Measurements from ENCODE around the gene BTBD16.

Gene BTBD16

GRCh38 chr10:122310311-122311050 is 39.4 kb downstream of the BTBD16 start:
- peak overlapping the region; percentile 22 for H2AFZ ChIP-seq (ENCODE audit: low read length)
- H3K79me1 ChIP-seq (ENCODE audit: low read depth, low read length), result no peaks in the 10 kb centered on the region
- H3K4me2 ChIP-seq (ENCODE audit: insufficient read depth, low read length, poor library complexity, severe bottlenecking), result no peak overlapping the region
- WGBS, 2 donors (ENCODE audit: extremely low coverage in 2 of 2, insufficient read length in 2 of 2, insufficient replicate concordance in 1 of 2), result no CpG with 5 or more reads among the region's 18 CpGs
- DNase-seq (ENCODE audit: low spot score), result no peak
- no peak overlapping the region for H3K23ac ChIP-seq (ENCODE audit: low read depth, low read length, poor library complexity)
- H3K9ac ChIP-seq (ENCODE audit: low read depth, low read length, poor library complexity), result no peak overlapping the region
- H2BK120ac ChIP-seq (ENCODE audit: low read depth, low read length), result no peak overlapping the region
- no peak overlapping the region for H2BK5ac ChIP-seq (ENCODE audit: low read length)
- H3K27ac ChIP-seq (replicated peaks; ENCODE audit: low read length), result no peak overlapping the region
- no peaks in the 10 kb centered on the region for H3K9me3 ChIP-seq (replicated peaks in 1 of 2; ENCODE audit: control insufficient read depth in 2 of 2, insufficient read depth in 1 of 2, low read depth in 1 of 2, low read length in 2 of 2)
- H4K91ac ChIP-seq (ENCODE audit: low read depth, low read length, poor library complexity), result no peak overlapping the region
- H3K4me1 ChIP-seq (ENCODE audit: control insufficient read depth in 2 of 2, insufficient read depth in 1 of 2, low read depth in 1 of 2, low read length in 2 of 2), result peaks cover 0 to 2% of the 10 kb centered on the region in 2 donors
- H3K4me3 ChIP-seq (ENCODE audit: low read length in 2 of 2), result no peak overlapping the region
- no peak overlapping the region for H4K8ac ChIP-seq (ENCODE audit: low read depth, low read length)
- H3K14ac ChIP-seq (ENCODE audit: low read length), result no peak overlapping the region
- no peaks in the 10 kb centered on the region for H3K27me3 ChIP-seq (ENCODE audit: control insufficient read depth in 3 of 3, insufficient read depth in 3 of 3, low read depth in 1 of 3, low read length in 3 of 3)
- no peak overlapping the region for H2BK15ac ChIP-seq (ENCODE audit: low read length)
- H2AK5ac ChIP-seq (ENCODE audit: low read depth, low read length), result peak overlapping the region; percentile 16
- peak overlapping the region; percentile 76 for H3K18ac ChIP-seq (ENCODE audit: low read length)
- H3K4ac ChIP-seq (ENCODE audit: low read length), result no peak overlapping the region
- no peak overlapping the region for H2BK12ac ChIP-seq (ENCODE audit: low read length)
- H3K36me3 ChIP-seq (replicated peaks in 1 of 2; ENCODE audit: control insufficient read depth in 2 of 2, insufficient read depth in 2 of 2, low read length in 2 of 2), result no peaks in the 10 kb centered on the region

- Histone ChIP-seq H3K4me1 (ENCODE audit: control insufficient read depth in 2 of 2, insufficient read depth in 1 of 2, low read depth in 1 of 2, low read length in 2 of 2) (peaks cover 0 to 2% of the 10 kb centered on the region in 2 donors), H3K14ac (ENCODE audit: low read length) (no peak overlapping the region), H3K36me3 (replicated peaks in 1 of 2; ENCODE audit: control insufficient read depth in 2 of 2, insufficient read depth in 2 of 2, low read length in 2 of 2) (no peaks in the 10 kb centered on the region), H2BK120ac (ENCODE audit: low read depth, low read length) (no peak overlapping the region), H2AK5ac (ENCODE audit: low read depth, low read length) (no peak overlapping the region), H3K27me3 (ENCODE audit: control insufficient read depth in 3 of 3, insufficient read depth in 3 of 3, low read depth in 1 of 3, low read length in 3 of 3) (no peaks in the 10 kb centered on the region), H2BK15ac (ENCODE audit: low read length) (no peak overlapping the region), H3K79me1 (ENCODE audit: low read depth, low read length) (no peaks in the 10 kb centered on the region), H3K9me3 (replicated peaks in 1 of 2; ENCODE audit: control insufficient read depth in 2 of 2, insufficient read depth in 1 of 2, low read depth in 1 of 2, low read length in 2 of 2) (no peaks in the 10 kb centered on the region), H4K8ac (ENCODE audit: low read depth, low read length) (no peak overlapping the region), H3K4ac (ENCODE audit: low read length) (no peak overlapping the region), H2BK12ac (ENCODE audit: low read length) (no peak overlapping the region), H2BK5ac (ENCODE audit: low read length) (no peak overlapping the region), H3K4me2 (ENCODE audit: insufficient read depth, low read length, poor library complexity, severe bottlenecking) (no peak overlapping the region), H3K9ac (ENCODE audit: low read depth, low read length, poor library complexity) (no peak overlapping the region), H3K23ac (ENCODE audit: low read depth, low read length, poor library complexity) (no peak overlapping the region), H4K91ac (ENCODE audit: low read depth, low read length, poor library complexity) (no peak overlapping the region), H3K18ac (ENCODE audit: low read length) (no peak overlapping the region), H2AFZ (ENCODE audit: low read length) (no peak overlapping the region), H3K27ac (replicated peaks; ENCODE audit: low read length) (no peak overlapping the region), H3K4me3 (ENCODE audit: low read length in 2 of 2) (no peak overlapping the region)
- 100% methylated on average over 1 of the region's 5 CpGs; no CpG with 5 or more reads in 1 of the 2 donors for WGBS, 2 donors (ENCODE audit: extremely low coverage in 2 of 2, insufficient read length in 2 of 2, insufficient replicate concordance in 1 of 2)
- DNase-seq (ENCODE audit: low spot score), result no peak
These were observed 39.9 kb downstream of the BTBD16 start for GRCh38 chr10:122311051-122311410.

GRCh38 chr10:122311716-122312115 is 40.6 kb downstream of the BTBD16 start:
- no peak overlapping the region for H3K27ac ChIP-seq (replicated peaks; ENCODE audit: low read length)
- H2BK120ac ChIP-seq (ENCODE audit: low read depth, low read length), result no peak overlapping the region
- WGBS, 2 donors (ENCODE audit: extremely low coverage in 2 of 2, insufficient read length in 2 of 2, insufficient replicate concordance in 1 of 2), result no CpG with 5 or more reads among the region's 1 CpG

GRCh38 chr10:122316224-122316884 is 45.3 kb downstream of the BTBD16 start:
- H3K4me2 ChIP-seq (ENCODE audit: insufficient read depth, low read length, poor library complexity, severe bottlenecking), result no peak overlapping the region
- no peak overlapping the region for H2BK5ac ChIP-seq (ENCODE audit: low read length)
- no peak overlapping the region for H4K8ac ChIP-seq (ENCODE audit: low read depth, low read length)
- H3K9ac ChIP-seq (ENCODE audit: low read depth, low read length, poor library complexity), result no peak overlapping the region
- no peaks in the 10 kb centered on the region for H3K36me3 ChIP-seq (replicated peaks in 1 of 2; ENCODE audit: control insufficient read depth in 2 of 2, insufficient read depth in 2 of 2, low read length in 2 of 2)
- no peaks in the 10 kb centered on the region for H3K4me1 ChIP-seq (ENCODE audit: control insufficient read depth in 2 of 2, insufficient read depth in 1 of 2, low read depth in 1 of 2, low read length in 2 of 2)
- no peak overlapping the region for H2AK5ac ChIP-seq (ENCODE audit: low read depth, low read length)
- no peak overlapping the region for H2BK120ac ChIP-seq (ENCODE audit: low read depth, low read length)
- no peaks in the 10 kb centered on the region for H3K9me3 ChIP-seq (replicated peaks in 1 of 2; ENCODE audit: control insufficient read depth in 2 of 2, insufficient read depth in 1 of 2, low read depth in 1 of 2, low read length in 2 of 2)
- no peak overlapping the region for H2AFZ ChIP-seq (ENCODE audit: low read length)
- H3K4me3 ChIP-seq (ENCODE audit: low read length in 2 of 2), result no peak overlapping the region
- H4K91ac ChIP-seq (ENCODE audit: low read depth, low read length, poor library complexity), result no peak overlapping the region
- H3K14ac ChIP-seq (ENCODE audit: low read length), result no peak overlapping the region
- no peaks in the 10 kb centered on the region for H3K79me1 ChIP-seq (ENCODE audit: low read depth, low read length)
- H3K4ac ChIP-seq (ENCODE audit: low read length), result no peak overlapping the region
- no CpG with 5 or more reads among the region's 12 CpGs for WGBS, 2 donors (ENCODE audit: extremely low coverage in 2 of 2, insufficient read length in 2 of 2, insufficient replicate concordance in 1 of 2)
- H2BK15ac ChIP-seq (ENCODE audit: low read length), result no peak overlapping the region
- H3K23ac ChIP-seq (ENCODE audit: low read depth, low read length, poor library complexity), result no peak overlapping the region
- H3K27me3 ChIP-seq (ENCODE audit: control insufficient read depth in 3 of 3, insufficient read depth in 3 of 3, low read depth in 1 of 3, low read length in 3 of 3), result no peaks in the 10 kb centered on the region
- H3K18ac ChIP-seq (ENCODE audit: low read length), result no peak overlapping the region
- H3K27ac ChIP-seq (replicated peaks; ENCODE audit: low read length), result no peak overlapping the region
- no peak for DNase-seq (ENCODE audit: low spot score)
- H2BK12ac ChIP-seq (ENCODE audit: low read length), result no peak overlapping the region

More at GRCh38 chr10:122311716-122312115, 40.6 kb downstream of the BTBD16 start:
- H3K9me3 ChIP-seq (replicated peaks in 1 of 2; ENCODE audit: control insufficient read depth in 2 of 2, insufficient read depth in 1 of 2, low read depth in 1 of 2, low read length in 2 of 2), result no peaks in the 10 kb centered on the region
- no peak overlapping the region for H2BK12ac ChIP-seq (ENCODE audit: low read length)
- no peaks in the 10 kb centered on the region for H3K79me1 ChIP-seq (ENCODE audit: low read depth, low read length)
- H3K4me1 ChIP-seq (ENCODE audit: control insufficient read depth in 2 of 2, insufficient read depth in 1 of 2, low read depth in 1 of 2, low read length in 2 of 2), result peaks cover 0 to 2% of the 10 kb centered on the region in 2 donors
- no peak overlapping the region for H4K8ac ChIP-seq (ENCODE audit: low read depth, low read length)
- no peak overlapping the region for H2AK5ac ChIP-seq (ENCODE audit: low read depth, low read length)
- no peak overlapping the region for H3K18ac ChIP-seq (ENCODE audit: low read length)
- no peak overlapping the region for H3K9ac ChIP-seq (ENCODE audit: low read depth, low read length, poor library complexity)
- no peak overlapping the region for H3K4me2 ChIP-seq (ENCODE audit: insufficient read depth, low read length, poor library complexity, severe bottlenecking)
- no peak overlapping the region for H2AFZ ChIP-seq (ENCODE audit: low read length)
- H3K14ac ChIP-seq (ENCODE audit: low read length), result no peak overlapping the region
- H3K4me3 ChIP-seq (ENCODE audit: low read length in 2 of 2), result no peak overlapping the region
- no peaks in the 10 kb centered on the region for H3K36me3 ChIP-seq (replicated peaks in 1 of 2; ENCODE audit: control insufficient read depth in 2 of 2, insufficient read depth in 2 of 2, low read length in 2 of 2)
- no peak overlapping the region for H3K23ac ChIP-seq (ENCODE audit: low read depth, low read length, poor library complexity)
- no peak overlapping the region for H2BK5ac ChIP-seq (ENCODE audit: low read length)
- no peak overlapping the region for H3K4ac ChIP-seq (ENCODE audit: low read length)
- no peak for DNase-seq (ENCODE audit: low spot score)
- no peaks in the 10 kb centered on the region for H3K27me3 ChIP-seq (ENCODE audit: control insufficient read depth in 3 of 3, insufficient read depth in 3 of 3, low read depth in 1 of 3, low read length in 3 of 3)
- no peak overlapping the region for H4K91ac ChIP-seq (ENCODE audit: low read depth, low read length, poor library complexity)
- no peak overlapping the region for H2BK15ac ChIP-seq (ENCODE audit: low read length)

Measured in neuronal stem cell (in vitro differentiated cells).